ENCODE results near the gene FSTL5. TPM values are rescaled to one million over a fixed set of nuclear protein-coding genes. Genes with fewer than 3 reads are reported as not detected.

Gene FSTL5
- total and polyA plus RNA-seq, 2 of the 8 experiments (the other 6 are each of a cell fraction or from before 2014, with no cell fraction given) = 0.09 to 0.32 TPM

GRCh38 chr4:162010362-162010761 is 153.4 kb downstream of the FSTL5 start:
- Histone ChIP-seq H3K4me2 (ENCODE audit: insufficient read depth in 1 of 2, low read depth in 2 of 2, low read length in 2 of 2) (no peak overlapping the region), H3K18ac (ENCODE audit: extremely low read depth, low read length) (no peak overlapping the region), H3K14ac (ENCODE audit: insufficient read length) (no peak overlapping the region), H3K9ac (replicated peaks in 1 of 4; ENCODE audit: extremely low read depth in 1 of 4, low read depth in 3 of 4, low read length in 3 of 4) (no peak overlapping the region), H3K23me2 (ENCODE audit: low read depth, low read length) (no peaks in the 10 kb centered on the region), H3K56ac (replicated peaks; ENCODE audit: insufficient read length, low read depth, low read length) (no peak overlapping the region), H3K9me3 (ENCODE audit: insufficient read depth in 2 of 2, low read depth in 1 of 2, low read length in 1 of 2) (no peaks in the 10 kb centered on the region), H2AFZ (ENCODE audit: low read length) (no peak overlapping the region), H2BK12ac (ENCODE audit: low read depth, low read length) (no peak overlapping the region), H3K4me1 (replicated peaks in 1 of 4; ENCODE audit: control insufficient read depth in 3 of 4, insufficient read depth in 4 of 4, low read length in 3 of 4) (no peaks in the 10 kb centered on the region; a peak in 1 of 7 replicates), H3K79me1 (ENCODE audit: low read depth, low read length) (no peaks in the 10 kb centered on the region), H2BK120ac (replicated peaks; ENCODE audit: low read depth, low read length) (no peak overlapping the region), H4K20me1 (replicated peaks in 1 of 2; ENCODE audit: control insufficient read depth in 1 of 2, insufficient read depth in 2 of 2, low read length in 2 of 2) (no peaks in the 10 kb centered on the region), H3K4ac (replicated peaks; ENCODE audit: insufficient read length, low read depth, low read length) (no peak overlapping the region), H3K27me3 (replicated peaks in 1 of 4; ENCODE audit: control insufficient read depth in 3 of 4, extremely low read depth in 1 of 4, insufficient read depth in 3 of 4, low read length in 3 of 4) (no peaks in the 10 kb centered on the region), H2BK15ac (ENCODE audit: low read length) (no peak overlapping the region), H2BK5ac (ENCODE audit: low read depth, low read length) (no peak overlapping the region), H2AK5ac (ENCODE audit: low read depth, low read length) (no peak overlapping the region), H3K79me2 (ENCODE audit: control insufficient read depth in 1 of 2, insufficient read depth in 2 of 2, low read length in 2 of 2) (no peaks in the 10 kb centered on the region), H4K91ac (replicated peaks; ENCODE audit: insufficient read length, low read length) (no peak overlapping the region), H3K4me3 (ENCODE audit: extremely low read depth in 1 of 4, insufficient read depth in 2 of 4, low read depth in 3 of 4, low read length in 4 of 4) (no peak overlapping the region), H3K23ac (ENCODE audit: insufficient read length) (no peak overlapping the region), H4K8ac (ENCODE audit: extremely low read depth, insufficient read depth, low read length) (no peak overlapping the region), H3K27ac (ENCODE audit: low read depth, low read length) (no peak overlapping the region), H2BK20ac (ENCODE audit: low read length) (no peak overlapping the region), H4K5ac (ENCODE audit: insufficient read length, low read depth, low read length) (no peak overlapping the region), H3K36me3 (ENCODE audit: control insufficient read depth in 2 of 4, insufficient read depth in 4 of 4, low read length in 3 of 4) (no peaks in the 10 kb centered on the region)
- no peak for DNase-seq (ENCODE audit: low read depth in 1 of 2, low spot score in 2 of 2)
- FAIRE-seq = no peak
- ChIA-PET CTCF (ENCODE audit: partially characterized antibody) (no interaction called here), POLR2A (ENCODE audit: partially characterized antibody) (no interaction called here)
- WGBS, 2 experiments (ENCODE audit: extremely low coverage in 1 of 2, insufficient coverage in 1 of 2, insufficient read length in 1 of 2, insufficient replicate concordance in 2 of 2, low coverage in 1 of 2, low lambda C conversion rate in 2 of 2, missing lambda C conversion rate in 1 of 2) = 93% methylated on average over 2 of the region's 2 CpGs; no CpG with 5 or more reads in 1 of the 2 experiments
- TF ChIP-seq TAF1 (IDR thresholded peaks at IDR 0.05; ENCODE audit: low read depth, low read length) = no peak
- no peak for TF ChIP-seq TEAD4 (IDR thresholded peaks at IDR 0.05; ENCODE audit: low read depth, low read length)
- TF ChIP-seq, protein P1, sequence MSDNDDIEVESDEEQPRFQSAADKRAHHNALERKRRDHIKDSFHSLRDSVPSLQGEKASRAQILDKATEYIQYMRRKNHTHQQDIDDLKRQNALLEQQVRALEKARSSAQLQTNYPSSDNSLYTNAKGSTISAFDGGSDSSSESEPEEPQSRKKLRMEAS (IDR thresholded peaks at IDR 0.05) = no peak
- TF ChIP-seq EGR1 (IDR thresholded peaks at IDR 0.05; ENCODE audit: borderline replicate concordance, low read depth, low read length) = no peak
- TF ChIP-seq E2F6 (IDR thresholded peaks at IDR 0.05) = no peak
- no peak for TF ChIP-seq SP4 (IDR thresholded peaks at IDR 0.05; ENCODE audit: low read length)
- TF ChIP-seq CBX5 (IDR thresholded peaks at IDR 0.05; ENCODE audit: low read depth, low read length) = no peak
- TF ChIP-seq SAP30 (IDR thresholded peaks at IDR 0.05; ENCODE audit: insufficient read depth, insufficient replicate concordance, low read length) = no peak

Measured in H1 (cell line).